ENCODE measurements around the gene HAPSTR1.

Gene HAPSTR1

DNA sequence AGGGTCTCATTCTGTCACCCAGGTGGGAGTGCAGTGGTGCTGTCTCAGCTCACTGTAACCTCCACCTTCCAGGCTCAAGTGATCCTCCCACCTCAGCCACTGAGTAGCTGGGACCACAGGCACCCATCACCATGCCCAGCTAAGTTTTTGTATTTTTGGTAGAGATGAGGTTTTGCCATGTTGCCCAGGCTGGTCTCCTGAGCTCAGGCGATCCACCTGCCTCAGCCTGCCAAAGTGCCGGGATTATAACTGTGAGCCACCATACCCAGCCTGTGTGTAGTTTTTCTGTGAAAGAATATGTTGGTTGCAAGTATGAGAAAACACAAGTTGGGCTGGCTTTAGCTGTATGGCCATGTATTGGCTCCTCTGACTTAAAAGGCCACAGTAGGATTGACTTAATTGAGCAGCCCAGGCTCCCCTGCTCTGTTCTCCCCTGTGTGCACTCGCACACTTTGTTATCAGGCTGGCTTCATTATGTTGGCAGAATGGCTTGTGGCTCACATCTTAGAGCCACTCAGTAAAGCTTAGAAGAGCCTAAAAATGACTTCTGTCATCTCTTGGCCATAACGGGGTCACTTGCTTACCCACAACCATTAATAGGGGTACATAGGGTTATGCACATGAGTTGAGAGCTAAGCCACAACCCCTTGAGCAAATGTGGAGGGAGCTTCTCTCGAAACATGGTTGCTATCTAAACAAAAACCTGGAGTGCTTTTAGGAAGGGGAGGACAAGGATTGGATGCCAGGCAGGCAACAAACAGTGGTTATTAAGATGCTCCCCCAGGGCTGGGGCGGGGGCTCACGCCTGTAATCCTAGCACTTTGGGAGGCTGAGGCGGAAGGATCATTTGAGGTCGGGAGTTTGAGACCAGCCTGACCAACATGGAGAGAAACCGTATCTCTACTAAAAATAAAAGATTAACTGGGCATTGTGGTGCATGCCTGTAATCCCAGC, 6.1 kb downstream of the HAPSTR1 start:
- DNase-seq: no peak

DNA sequence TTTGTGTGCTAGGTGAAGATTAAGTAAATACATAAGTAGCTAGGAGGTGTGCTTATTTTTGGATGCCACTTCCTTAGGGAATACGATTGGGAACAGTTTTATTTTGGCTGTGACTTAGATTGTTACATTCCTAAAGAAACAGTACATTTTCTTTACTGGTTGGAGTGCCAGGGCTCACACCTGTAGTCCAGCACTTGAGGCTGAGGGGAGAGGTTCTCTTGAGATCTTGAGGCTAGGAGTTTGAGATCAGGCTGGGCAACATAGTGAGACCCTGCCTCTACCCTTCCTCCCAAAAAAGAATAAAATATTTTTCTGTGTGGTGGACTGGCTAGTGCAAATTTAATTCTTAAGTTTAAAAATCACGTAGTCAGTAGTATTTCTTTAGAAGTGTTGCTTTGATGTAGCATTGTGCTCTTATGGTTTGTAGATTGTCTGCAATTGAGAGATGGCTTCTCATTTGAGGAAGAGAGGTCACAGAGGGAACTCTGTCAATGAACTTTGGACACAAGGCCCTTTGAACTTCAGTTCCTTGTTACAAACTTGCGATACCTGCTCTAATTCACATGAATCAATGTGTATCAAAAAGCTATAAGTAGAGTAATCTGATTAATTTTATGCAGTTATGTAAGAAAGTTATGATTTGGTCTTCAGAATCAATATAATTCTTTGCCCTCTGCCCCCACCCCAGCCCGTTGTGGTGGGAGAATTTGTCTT, 7.1 kb downstream of the HAPSTR1 start:
- DNase-seq: no peak

DNA sequence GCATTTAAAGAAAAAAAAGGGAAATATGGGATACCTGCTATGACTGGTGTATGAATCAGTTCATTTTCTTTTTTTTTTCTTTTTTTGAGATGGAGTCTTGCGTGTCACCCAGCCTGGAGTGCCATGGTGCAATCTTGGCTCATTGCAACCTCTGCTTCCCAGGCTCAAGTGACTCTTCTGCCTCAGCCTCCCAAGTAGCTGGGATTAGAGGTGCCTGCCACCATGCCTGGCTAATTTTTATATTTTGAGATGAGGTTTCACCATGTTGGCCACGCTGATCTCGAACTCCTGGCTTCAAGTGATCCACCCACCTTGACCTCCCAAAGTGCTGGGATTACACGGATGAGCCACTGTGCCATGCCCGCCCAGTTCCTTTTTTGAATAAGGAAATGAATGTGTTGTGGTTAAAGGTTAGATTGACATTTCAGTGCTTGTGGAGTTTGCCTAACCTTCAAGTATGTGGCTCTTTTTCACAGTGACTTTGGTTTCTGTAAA, 7.7 kb downstream of the HAPSTR1 start:
- no peak for DNase-seq

DNA sequence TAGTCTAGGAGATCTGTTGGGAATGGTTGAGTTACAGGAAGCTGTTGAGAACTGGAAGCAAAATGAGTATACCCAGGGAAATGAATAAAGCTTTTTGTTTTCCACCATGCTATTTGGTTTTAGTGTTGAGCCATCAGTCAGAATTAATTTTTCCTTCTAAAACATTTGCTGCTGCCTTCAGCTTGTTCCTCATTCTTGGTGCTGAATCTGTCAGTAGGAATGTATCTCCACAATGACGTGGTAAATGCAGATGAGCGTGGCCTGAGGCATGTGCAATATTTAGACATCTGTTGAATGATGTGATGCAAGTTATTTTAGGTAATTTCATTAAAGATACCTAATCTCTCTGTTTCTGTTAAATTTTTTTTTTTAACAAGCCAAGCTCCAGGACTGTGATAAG, 10.9 kb downstream of the HAPSTR1 start:
- DNase-seq: peak; percentile 93

DNA sequence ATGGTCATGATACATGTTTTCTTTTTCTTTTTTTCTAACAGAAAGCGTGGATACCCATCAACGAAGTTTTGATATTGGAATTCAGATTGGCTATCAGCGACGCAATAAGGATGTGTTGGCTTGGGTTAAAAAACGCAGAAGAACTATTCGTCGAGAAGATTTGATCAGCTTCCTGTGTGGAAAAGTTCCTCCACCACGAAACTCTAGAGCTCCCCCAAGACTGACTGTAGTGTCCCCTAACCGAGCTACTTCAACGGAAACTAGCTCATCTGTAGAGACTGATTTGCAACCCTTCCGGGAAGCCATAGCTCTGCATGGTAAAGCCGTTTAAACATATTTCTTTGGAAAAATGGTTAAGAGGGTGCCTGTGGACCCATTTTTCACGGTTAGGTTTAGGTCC, 11.5 kb downstream of the HAPSTR1 start:
- no peak for DNase-seq

DNA sequence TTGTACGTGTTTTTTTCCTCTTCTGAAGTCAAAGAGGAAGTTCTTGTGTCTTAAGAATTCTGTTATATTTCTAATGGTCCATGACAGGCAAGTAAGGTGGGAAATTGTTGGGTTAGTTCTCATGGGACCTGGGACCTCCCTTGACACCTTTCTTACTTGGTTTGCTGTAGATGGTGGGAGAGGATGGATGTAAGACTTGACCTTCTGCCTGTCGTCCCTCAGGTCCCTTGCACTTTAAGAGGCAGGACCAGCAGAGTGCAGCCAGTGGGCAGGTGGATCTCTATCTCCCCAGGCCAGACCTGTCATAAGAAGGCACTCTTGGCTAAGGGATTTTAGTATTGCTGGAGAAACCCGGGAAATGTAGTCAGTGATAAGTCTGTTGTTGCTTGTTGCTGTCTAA, 12.1 kb downstream of the HAPSTR1 start:
- DNase-seq: no peak

DNA sequence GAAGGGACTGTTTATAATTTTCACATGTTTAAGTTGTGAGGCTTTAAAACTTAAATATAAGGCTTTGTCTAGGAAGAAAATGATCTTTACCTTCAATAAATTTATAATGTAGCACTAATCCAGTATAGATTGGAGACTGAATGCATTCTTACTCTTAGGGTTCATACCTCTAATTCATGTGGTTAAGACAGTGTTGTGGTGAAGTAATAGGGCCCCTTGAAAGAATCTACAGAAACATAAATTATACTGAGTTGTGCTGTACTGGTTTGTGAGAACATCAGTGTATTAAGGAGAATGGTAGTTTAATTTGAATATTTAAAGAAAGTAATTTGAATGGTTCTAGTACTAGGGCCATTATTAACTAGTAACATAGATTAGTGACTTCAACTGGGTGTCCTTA, 13.7 kb downstream of the HAPSTR1 start:
- DNase-seq: no peak

DNA sequence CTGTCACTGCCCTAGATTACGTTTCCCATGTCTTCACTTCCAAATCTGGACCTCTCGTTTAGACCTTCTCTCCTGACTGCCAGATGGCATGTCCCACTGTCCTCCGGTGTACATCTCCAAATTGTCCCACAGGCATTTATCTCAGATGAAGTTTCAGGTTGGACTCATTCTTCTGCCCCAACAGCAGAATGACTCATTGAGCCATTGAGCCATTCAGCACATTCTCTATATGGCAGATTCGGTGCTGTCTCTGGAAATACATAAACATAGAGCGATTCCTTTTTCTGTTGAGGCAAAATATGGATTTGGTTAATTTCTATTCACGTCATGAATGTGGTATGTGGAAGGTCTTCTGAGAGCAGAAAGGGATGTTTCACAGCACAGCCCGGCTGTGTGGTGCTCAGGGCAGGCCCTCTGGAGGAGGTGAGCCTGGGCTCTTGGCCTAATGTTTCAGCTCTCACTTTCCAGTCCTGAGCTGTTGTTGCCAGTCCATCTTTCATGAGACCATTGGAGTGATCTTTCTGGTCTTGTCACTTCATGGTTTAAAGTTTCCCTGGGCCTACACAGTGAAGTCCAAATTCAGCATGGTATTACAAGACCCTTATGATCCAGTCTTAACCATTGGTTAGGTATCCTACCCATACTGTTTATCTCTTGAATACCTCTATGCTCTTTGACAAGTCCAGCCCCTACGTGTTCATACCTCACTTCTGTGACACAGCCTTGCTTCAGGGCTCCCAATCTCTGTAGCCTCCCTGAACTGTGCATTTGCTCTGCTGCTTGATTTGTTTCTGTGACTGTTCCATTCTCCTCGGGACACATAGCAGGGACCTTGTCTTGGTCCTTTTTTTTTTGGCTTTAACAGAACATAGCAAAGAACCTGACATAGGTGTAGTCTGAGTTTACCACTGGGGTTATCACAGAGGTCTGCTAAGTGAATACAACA, 15.9 kb downstream of the HAPSTR1 start:
- DNase-seq: peak; percentile 62

DNA sequence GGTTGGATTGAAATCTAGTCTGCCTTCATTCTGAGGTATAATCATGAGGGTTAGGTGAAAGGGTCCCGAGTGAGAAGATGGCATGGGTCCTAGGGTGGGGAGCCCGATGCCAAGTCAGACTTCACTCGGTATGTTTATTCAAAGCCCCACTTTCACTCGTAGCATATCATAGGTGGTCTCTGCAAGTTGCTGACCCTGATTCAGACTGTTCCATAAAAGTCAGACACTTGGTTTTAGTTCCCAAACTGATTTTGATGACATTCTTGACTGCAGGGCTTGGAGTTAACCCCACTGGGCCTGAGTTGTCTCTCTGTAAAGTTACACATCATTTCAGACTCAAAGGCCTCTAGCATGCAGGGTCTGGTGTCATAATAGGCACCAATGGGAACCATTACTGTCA, 17.8 kb downstream of the HAPSTR1 start:
- DNase-seq: no peak

DNA sequence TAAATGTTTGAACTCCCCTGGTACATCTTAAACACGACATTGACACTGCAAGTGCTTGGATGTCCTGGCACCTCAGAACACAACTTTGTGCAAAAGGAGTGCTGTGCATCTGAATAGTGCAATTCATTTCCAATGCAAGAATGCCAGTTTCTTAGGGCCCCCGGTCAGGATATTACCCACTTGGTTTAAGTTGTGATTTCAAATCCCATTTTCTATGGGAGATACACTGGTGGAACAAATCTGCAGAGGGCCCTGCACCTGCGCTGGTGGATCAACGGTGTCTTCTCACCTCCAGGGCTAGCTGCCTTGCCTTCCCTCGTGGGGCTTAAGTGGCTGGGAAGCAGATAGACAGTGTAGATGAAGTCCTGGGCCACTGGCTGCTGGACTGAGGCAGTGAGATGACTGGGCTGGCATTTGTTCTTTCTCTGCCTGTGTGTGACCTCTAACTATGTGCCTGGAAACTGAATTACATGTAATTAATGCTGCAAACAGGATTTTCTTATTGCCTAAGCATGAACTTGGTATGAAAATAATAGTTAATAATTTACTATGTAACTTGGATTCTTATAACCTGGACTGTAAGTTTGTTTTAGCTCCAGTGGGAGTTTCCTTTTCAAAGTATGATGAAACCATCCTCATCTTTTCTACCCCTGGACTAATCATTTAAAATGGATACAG, 20.9 kb downstream of the HAPSTR1 start:
- no peak for DNase-seq

DNA sequence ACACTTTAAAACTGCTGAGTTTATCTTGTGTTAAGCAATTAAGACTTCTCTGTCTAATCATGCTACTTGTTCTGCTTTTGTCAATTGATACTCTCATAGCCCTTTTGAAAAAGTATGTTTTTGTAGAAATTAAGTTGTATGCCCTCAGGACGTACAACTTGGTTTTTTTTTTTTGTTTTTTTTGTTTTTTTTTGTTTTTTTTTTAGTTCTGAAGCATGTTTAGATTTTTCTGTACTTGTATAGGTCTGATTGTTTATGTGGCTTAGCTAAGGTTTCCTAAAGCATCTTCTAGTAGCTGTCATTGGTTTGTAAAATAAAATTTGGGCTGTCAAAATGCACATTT, 21.4 kb downstream of the HAPSTR1 start:
- DNase-seq: no peak

DNA sequence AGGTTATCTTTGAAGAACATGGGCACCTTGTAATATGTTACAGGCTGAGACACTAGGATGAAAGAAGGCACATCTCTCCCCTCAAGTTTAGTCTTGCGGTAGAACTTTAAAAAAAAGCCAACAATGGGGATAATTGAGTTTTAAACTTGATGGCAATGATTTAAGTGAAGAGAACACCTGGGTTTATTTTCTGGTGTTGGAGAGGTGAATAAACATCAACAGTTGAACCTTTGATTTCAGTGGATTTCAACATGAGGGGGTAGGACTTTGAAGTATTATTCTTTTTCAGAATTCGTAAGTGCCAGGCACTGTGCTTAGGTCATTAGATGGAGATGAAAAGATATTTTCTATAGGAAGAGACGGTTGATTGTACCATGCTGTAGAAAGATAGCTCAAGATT, 22.3 kb downstream of the HAPSTR1 start:
- no peak for DNase-seq

DNA sequence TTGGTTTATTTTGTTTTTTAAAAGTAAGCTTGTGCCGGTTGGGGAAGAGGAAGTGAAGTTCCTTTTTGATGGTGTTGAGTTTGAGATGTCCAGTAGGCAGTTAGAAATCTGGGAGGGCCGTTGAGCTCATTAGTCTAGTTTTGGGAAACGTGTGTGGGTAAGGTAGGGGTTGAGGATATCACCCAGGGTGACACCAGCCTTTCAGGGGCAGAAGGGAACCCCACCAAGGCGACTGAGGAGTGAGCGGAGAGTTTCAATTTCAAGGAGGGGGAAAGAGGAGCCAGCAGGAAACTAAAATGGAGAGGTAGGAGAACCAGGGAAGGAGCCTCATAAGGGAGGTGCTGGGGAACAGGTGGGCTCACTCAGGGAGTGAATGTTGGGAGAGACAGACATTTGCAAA, 22.7 kb downstream of the HAPSTR1 start:
- DNase-seq: no peak

DNA sequence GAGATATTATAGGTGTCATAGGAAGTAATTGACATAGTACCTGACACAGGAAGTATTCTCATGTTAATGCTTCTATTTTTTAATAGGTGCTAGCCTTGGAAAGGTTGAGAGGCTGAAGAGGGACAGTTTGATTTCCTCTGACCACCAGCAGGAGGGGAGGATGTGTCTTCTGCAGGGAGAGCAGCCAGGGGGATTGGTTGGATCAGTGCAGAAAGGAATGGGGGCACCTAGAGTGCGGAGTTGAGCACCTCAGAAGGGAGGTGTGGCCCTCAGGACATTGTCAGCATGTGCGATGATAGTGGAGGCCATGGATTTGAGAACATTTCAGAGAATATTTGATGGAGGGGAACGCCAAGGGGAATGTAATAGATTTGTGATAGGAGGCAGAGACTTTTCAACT, 23.4 kb downstream of the HAPSTR1 start:
- DNase-seq: no peak

DNA sequence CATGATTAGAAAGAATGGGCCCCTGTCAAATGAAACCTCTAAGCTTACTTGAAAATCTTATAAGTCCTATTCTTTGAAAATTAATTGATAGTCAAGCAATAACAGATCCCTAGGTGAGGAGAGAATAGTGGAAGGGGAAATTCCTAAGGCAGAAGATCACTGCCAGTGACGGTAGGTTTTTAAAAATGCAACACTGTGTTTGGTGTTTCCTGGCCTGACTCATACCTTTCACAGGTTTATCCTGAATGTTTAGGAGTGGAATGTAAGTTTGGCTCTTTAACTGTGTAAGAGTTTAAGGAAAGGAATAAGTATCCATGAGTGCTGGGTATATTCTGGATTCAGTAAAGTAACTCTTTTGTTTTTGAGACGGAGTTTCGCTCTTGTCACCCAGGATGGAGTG, 23.8 kb downstream of the HAPSTR1 start:
- DNase-seq: peak; percentile 50

DNA sequence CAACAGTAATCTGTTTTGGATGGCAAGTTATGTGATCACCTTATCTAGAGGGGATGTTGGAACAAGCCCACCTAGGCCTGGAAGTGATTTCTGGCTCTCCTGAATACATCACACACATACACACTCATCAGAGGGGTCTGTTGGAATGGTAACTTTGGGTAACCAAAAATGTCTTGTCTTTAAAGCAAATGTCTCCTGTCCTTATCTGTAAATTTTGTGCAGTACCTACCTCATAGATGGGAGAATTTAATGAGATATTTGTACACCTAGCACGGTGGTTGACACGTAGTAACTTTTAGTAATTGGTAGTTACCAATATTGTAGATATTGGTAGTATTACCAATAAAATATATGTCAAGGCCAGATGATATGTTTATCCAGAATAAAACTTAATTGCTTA, 24.7 kb downstream of the HAPSTR1 start:
- DNase-seq: no peak

DNA sequence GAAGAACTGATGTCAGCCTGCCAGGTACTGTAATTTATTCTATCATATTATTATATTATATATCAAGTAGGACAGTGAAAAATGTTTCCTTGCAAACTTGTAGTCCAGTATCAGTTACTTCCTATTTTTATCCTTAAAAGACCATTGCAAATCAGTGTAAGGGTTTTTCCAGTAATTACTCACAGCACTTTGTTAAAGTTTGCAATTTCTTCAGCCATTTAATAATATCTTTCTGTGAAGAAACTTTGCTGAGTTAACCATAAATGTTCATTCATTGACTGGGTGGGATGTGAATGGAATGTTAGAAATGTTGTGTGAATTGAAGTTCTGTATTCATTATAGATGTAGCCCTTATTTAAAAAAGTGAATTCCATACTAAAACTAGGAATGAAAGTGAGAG, 26.7 kb downstream of the HAPSTR1 start:
- no peak for DNase-seq

DNA sequence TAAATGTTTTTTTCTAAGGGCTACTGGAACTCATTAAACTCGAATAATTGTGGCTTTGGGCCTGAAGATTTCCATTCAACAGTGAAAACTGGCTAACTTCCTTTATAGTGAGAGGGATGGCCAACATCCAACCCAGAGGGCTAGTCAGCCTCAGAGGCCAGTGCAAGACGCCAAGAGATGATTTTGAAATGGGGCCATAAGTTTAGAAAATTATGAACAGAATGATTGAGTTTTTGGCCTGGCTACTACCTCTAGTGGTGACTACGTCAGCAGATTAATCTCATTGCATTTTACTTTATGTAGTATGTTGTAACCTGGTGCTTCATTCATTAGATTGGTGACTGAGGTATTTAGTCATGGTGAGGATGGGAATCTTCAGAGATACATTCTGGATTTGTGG, 28.4 kb downstream of the HAPSTR1 start:
- DNase-seq: peak; percentile 75

DNA sequence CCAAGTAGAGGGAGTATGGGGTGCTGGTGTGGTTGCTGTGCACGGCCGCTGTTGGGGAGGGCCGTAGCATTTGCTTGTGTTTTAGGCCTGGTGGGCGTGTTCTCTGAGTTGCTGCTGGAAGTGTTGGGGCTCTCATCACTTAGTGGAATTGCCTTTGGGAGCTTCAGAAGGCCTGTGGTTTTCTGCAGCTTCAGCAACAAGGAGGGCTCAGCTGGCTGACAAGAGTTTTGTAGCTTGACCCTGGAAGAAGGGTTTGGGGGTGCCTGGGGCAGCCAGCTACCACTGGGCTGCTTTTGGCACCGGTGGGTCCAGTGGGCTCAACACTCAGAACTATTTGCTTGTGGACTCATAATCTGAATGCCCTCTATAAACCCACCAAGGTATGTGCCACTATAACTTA, 30.9 kb downstream of the HAPSTR1 start:
- no peak for DNase-seq

DNA sequence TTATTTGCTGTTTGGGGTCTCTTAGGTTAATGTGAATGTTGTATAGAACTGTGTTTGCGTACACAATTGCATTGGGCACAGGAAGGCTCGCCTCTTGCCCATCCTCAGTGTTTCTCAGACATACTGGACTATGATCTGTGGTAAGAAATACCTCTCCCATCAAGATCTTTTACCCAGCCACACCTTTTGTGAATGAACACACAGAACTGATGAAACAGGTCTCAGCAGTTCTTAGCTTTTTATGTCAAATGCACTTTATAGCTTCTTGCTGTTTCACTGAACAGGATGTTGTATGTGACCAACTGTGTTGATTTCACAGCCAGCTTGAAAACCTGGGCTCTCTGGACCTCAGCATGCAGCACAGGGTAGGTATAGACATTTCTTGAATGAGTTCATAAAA, 31.5 kb downstream of the HAPSTR1 start:
- DNase-seq: no peak

DNA sequence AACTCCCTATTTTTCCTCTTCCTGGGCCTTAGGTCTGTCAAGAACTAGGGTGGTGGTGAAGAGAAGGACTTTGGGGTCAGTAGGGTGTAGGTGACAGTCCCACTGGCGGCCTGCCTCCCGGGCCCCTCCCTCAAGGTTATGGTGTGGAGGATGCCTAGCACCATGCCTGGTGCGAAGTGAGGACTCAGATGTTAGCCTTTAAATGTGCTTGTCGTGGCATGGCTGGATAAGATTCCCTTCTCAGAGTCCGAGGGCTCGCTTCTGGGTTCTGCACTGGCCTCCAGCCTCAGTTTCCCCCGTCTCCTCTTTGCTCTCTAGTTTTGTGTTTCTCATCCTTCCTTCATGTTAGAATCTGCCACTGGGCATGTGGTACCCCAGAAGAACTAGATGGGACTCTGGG, 32.0 kb downstream of the HAPSTR1 start:
- no peak for DNase-seq

DNA sequence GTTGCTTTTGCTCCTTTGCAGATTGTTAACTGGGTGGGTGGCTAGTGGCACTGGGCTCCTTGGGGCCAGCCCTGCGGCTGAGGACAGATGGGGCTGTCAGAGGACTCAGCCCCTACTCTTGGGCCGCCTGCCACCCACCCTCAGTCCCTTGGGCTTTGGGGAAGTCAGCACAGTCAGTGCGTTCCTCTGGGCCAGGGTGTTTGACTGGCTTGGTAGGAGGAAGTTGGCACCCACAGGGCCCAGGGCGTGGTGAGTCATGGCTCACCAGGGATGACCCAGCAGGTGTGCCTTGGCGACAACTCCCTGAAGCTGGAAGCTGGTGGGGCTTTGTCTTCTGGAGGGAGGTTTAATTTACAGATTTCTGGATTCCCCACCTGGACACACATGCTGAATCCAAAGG, 32.4 kb downstream of the HAPSTR1 start:
- DNase-seq: no peak

DNA sequence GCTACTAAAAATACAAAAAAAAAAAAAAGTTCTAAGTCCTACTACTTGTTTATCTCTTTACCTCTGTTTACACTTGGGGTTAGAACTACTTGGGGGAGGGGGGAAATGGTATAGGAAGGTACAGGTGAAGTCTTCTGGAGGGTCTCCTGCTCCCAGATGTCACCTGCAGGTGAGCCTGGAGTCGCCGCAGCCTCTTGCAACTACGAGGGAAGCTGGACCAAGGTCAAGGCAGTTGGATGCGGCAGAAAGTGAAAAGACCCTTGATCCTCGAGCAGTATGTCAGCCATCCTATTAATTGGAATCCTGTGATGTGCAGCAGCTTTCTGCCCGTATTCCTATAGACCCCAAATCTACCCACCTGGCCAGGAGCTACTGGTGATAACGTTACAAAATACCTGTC, 33.0 kb downstream of the HAPSTR1 start:
- DNase-seq: no peak

All from EL (cell line).